Measurements from ENCODE around the gene TAS1R3. TPM values are rescaled to one million over a fixed set of nuclear protein-coding genes. Genes with fewer than 3 reads are reported as not detected.
A peak's percentile ranks its signal among the peaks of the same experiment; 100 is the strongest.

The TAS1R3 gene
- total and polyA plus RNA-seq, 2 experiments from 2014 or later, result 0.14 TPM; not detected in 1

DNA sequence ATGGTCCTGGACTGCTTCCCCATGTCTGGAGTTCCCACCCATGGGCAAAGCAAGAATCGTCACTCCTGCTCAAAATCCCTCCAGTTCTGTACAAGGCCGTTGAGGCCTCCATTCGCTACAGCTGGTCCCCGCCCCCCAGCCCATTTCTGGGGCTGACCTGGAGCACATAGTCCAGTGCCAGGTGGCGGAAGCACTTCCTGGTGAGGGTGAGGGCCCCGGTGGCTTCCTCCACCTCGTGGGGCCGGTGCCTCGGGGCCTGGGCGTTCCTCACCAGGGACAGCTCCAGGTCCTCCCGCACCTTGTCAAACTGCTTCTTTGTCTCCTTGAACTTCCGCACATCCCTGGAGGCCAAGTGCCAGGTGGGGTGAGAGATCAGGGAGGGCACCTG lies 30.7 kb upstream of the TAS1R3 start:
- Mint-ChIP-seq H3K27ac (no peak overlapping the region), H3K9me3 (no peaks in the 10 kb centered on the region), H3K27me3 (ENCODE audit: insufficient read depth, low read depth, poor library complexity) (peaks cover 4% of the 10 kb centered on the region), H3K4me1 (peaks cover 6% of the 10 kb centered on the region; the same call in 1 of the 3 replicates), H3K4me3 (no peak overlapping the region), H3K36me3 (ENCODE audit: low read depth) (no peaks in the 10 kb centered on the region)
- Histone ChIP-seq H3K79me2 (replicated peaks; ENCODE audit: insufficient read depth) (no peaks in the 10 kb centered on the region), H3K4me3 (no peak overlapping the region), H4K20me1 (replicated peaks; ENCODE audit: insufficient read depth) (no peaks in the 10 kb centered on the region), H3K9me2 (ENCODE audit: insufficient read depth) (no peaks in the 10 kb centered on the region), H3K4me2 (no peak overlapping the region), H3K27ac (ENCODE audit: low read depth) (no peak overlapping the region), H3K27me3 (ENCODE audit: insufficient read depth) (no peaks in the 10 kb centered on the region), H3F3A (replicated peaks; ENCODE audit: low read depth) (no peaks in the 10 kb centered on the region), H3K4me1 (ENCODE audit: insufficient read depth) (peaks cover 6% of the 10 kb centered on the region; the same call in 1 of the 2 replicates), H2AFZ (no peak overlapping the region), H3K36me3 (ENCODE audit: insufficient read depth) (no peaks in the 10 kb centered on the region)
- DNase-seq (ENCODE audit: low spot score) (no peak), ATAC-seq (no peak)
- TF ChIP-seq, protein P1, sequence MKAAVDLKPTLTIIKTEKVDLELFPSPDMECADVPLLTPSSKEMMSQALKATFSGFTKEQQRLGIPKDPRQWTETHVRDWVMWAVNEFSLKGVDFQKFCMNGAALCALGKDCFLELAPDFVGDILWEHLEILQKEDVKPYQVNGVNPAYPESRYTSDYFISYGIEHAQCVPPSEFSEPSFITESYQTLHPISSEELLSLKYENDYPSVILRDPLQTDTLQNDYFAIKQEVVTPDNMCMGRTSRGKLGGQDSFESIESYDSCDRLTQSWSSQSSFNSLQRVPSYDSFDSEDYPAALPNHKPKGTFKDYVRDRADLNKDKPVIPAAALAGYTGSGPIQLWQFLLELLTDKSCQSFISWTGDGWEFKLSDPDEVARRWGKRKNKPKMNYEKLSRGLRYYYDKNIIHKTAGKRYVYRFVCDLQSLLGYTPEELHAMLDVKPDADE (IDR thresholded peaks at IDR 0.05), result no peak
- TF ChIP-seq, protein P2, sequence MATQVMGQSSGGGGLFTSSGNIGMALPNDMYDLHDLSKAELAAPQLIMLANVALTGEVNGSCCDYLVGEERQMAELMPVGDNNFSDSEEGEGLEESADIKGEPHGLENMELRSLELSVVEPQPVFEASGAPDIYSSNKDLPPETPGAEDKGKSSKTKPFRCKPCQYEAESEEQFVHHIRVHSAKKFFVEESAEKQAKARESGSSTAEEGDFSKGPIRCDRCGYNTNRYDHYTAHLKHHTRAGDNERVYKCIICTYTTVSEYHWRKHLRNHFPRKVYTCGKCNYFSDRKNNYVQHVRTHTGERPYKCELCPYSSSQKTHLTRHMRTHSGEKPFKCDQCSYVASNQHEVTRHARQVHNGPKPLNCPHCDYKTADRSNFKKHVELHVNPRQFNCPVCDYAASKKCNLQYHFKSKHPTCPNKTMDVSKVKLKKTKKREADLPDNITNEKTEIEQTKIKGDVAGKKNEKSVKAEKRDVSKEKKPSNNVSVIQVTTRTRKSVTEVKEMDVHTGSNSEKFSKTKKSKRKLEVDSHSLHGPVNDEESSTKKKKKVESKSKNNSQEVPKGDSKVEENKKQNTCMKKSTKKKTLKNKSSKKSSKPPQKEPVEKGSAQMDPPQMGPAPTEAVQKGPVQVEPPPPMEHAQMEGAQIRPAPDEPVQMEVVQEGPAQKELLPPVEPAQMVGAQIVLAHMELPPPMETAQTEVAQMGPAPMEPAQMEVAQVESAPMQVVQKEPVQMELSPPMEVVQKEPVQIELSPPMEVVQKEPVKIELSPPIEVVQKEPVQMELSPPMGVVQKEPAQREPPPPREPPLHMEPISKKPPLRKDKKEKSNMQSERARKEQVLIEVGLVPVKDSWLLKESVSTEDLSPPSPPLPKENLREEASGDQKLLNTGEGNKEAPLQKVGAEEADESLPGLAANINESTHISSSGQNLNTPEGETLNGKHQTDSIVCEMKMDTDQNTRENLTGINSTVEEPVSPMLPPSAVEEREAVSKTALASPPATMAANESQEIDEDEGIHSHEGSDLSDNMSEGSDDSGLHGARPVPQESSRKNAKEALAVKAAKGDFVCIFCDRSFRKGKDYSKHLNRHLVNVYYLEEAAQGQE (IDR thresholded peaks at IDR 0.05; ENCODE audit: unreplicated experiment), result peak; percentile 37

DNA sequence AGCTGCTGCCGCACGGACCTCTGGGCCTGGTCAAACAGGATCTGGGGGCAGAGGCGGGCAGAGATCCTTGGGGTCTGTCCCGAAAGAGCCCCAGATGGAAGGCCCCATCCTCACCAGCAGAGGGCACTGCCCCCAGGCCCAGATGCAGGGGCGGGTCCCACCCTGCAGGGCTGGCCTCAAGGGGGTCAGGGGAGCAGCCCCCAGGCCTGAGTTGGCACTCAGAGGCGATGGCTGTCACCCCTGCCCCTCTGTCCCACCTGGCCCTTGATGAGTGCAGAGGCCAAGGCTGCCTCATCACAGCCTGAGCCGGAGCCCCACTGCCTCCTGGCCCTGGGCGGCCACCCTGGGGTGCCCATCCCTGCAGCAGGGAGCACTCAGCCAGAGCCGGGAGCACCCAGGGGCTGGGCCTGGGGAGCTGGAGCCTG lies 29.1 kb upstream of the TAS1R3 start:
- H3K4me1 Mint-ChIP-seq, result peaks cover 18% of the 10 kb centered on the region; the same call in 2 of the 3 replicates
- H3K9me3 Mint-ChIP-seq, result no peaks in the 10 kb centered on the region
- Histone ChIP-seq H4K20me1 (replicated peaks; ENCODE audit: insufficient read depth) (no peaks in the 10 kb centered on the region), H3K9me2 (ENCODE audit: insufficient read depth) (no peaks in the 10 kb centered on the region), H3K4me2 (no peak overlapping the region), H3K4me3 (no peak overlapping the region), H3F3A (replicated peaks; ENCODE audit: low read depth) (no peaks in the 10 kb centered on the region), H3K27me3 (ENCODE audit: insufficient read depth) (no peaks in the 10 kb centered on the region), H3K4me1 (ENCODE audit: insufficient read depth) (peaks cover 7% of the 10 kb centered on the region; the same call in 1 of the 2 replicates), H2AFZ (no peak overlapping the region), H3K36me3 (ENCODE audit: insufficient read depth) (no peaks in the 10 kb centered on the region), H3K27ac (ENCODE audit: low read depth) (no peak overlapping the region), H3K79me2 (replicated peaks; ENCODE audit: insufficient read depth) (peaks cover 5% of the 10 kb centered on the region; the same call in 1 of the 2 replicates)
- H3K27me3 Mint-ChIP-seq (ENCODE audit: insufficient read depth, low read depth, poor library complexity), result peaks cover 11% of the 10 kb centered on the region
- H3K4me3 Mint-ChIP-seq, result no peak overlapping the region
- H3K27ac Mint-ChIP-seq, result no peak overlapping the region
- peak; percentile 17 for ATAC-seq
- TF ChIP-seq CREB1 (CRISPR knock-in tag; IDR thresholded peaks at IDR 0.05; ENCODE audit: low read depth), result no peak
- TF ChIP-seq, protein P3, sequence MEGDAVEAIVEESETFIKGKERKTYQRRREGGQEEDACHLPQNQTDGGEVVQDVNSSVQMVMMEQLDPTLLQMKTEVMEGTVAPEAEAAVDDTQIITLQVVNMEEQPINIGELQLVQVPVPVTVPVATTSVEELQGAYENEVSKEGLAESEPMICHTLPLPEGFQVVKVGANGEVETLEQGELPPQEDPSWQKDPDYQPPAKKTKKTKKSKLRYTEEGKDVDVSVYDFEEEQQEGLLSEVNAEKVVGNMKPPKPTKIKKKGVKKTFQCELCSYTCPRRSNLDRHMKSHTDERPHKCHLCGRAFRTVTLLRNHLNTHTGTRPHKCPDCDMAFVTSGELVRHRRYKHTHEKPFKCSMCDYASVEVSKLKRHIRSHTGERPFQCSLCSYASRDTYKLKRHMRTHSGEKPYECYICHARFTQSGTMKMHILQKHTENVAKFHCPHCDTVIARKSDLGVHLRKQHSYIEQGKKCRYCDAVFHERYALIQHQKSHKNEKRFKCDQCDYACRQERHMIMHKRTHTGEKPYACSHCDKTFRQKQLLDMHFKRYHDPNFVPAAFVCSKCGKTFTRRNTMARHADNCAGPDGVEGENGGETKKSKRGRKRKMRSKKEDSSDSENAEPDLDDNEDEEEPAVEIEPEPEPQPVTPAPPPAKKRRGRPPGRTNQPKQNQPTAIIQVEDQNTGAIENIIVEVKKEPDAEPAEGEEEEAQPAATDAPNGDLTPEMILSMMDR (conservative IDR thresholded peaks at IDR 0.05; ENCODE audit: low read depth in 2 of 2), result peak; percentile 64 to 76
- peak; percentile 63 for DNase-seq (ENCODE audit: low spot score)
- no peaks in the 10 kb centered on the region; the same call in 2 of the 3 replicates for H3K36me3 Mint-ChIP-seq (ENCODE audit: low read depth)
